Ascending aorta (tissue), 2 donors: Measurements from ENCODE around the gene SLC25A29. TPM values are rescaled to one million over a fixed set of nuclear protein-coding genes. Genes with fewer than 3 reads are reported as not detected.

Source experiments
- DNase-seq, 2 donors: peaks; one replicate each; pipeline ENCODE4 v3.0.0-alpha.2; 2019; ENCODE audit warnings: low spot score in 2 of 2
- H3K27ac ChIP-seq, 2 donors: fragments of 200-600 bp; sonication (generic); one replicate each; pipeline ENCODE4 v1.5.1; 2016 to 2017; ENCODE audit warnings: mild to moderate bottlenecking in 1 of 2
- H3K27me3 ChIP-seq: fragments of 200-600 bp; sonication (generic); one replicate; pipeline ENCODE4 v1.5.1; 2017
- H3K36me3 ChIP-seq, 2 donors: fragments of 200-600 bp; sonication (generic); one replicate each; pipeline ENCODE4 v1.5.1; 2016
- H3K4me1 ChIP-seq, 2 donors: fragments of 200-600 bp; sonication (generic); one replicate each; pipeline ENCODE4 v1.5.1; 2016 to 2017; ENCODE audit warnings: mild to moderate bottlenecking in 1 of 2
- H3K4me3 ChIP-seq, 2 donors: fragments of 200-600 bp; sonication (generic); one replicate each; pipeline ENCODE4 v1.5.1; 2016 to 2017; ENCODE audit warnings: mild to moderate bottlenecking in 1 of 2
- H3K9me3 ChIP-seq, 2 donors: fragments of 200-600 bp; sonication (generic); one replicate each; pipeline ENCODE4 v1.5.1; 2016
- intact Hi-C: fragments of 100-400 bp; cut with DNase I; formaldehyde crosslinking; loops from one replicate; pipeline ENCODE4 v1.15.1; 2023
- total RNA-seq: library from RNA; depleted of rRNA; stranded (reverse); fragments of >200 nt; gene quantifications from one replicate; pipeline ENCODE4 v1.1.0, GENCODE V29; 2016
- TF ChIP-seq, protein P1 (sequence below), 3 experiments: fragments of 200-600 bp in 2 of 3; fragments of 450-650 bp in 1 of 3; sonication (generic) in 2 of 3; IDR thresholded peaks; one replicate each; pipeline ENCODE4 v1.5.1; 2016 to 2019; ENCODE audit warnings: antibody characterized with exemption in 3 of 3, mild to moderate bottlenecking in 1 of 3, moderate library complexity in 1 of 3

The SLC25A29 gene
- total RNA-seq, 1 donor from 2014 or later, result 193 TPM

DNA sequence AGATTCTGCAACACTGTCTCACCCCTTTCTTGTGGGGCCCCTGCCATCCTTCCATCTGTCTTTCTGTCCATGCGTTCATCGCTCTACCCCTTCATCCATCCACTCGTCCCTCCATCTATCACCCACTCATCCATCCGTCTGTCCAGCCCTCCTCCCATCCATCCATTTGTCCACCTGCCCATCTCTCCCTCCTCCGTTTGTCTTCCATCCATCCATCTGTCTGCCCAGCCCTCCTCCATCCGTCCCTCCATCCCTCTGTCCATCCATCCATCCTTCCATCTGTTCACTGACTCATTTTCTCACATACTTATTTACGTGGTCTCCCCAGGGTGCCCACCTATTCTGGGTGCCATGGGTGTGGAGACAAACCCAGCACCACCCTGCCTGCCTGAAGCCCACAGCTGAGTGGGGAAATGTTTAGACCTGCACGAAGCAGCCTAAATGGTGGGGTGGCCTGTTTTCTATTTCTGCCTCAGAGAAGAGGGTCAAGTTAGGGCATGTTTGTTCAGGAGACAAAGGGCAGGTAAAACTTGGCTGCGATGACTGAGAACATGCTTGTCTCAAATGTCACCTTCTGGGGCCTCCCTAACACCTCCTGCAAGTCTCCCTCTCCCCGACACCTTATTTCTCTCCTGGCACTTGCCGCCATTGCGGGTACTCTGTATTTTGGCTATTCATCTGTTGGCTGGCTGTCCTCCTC lies 14.1 kb upstream of the SLC25A29 start:
- H3K4me3 ChIP-seq, result no peak overlapping the region
- intact Hi-C loops, result no loop called here
- H3K27ac ChIP-seq, result no peak overlapping the region
- TF ChIP-seq, protein P1, sequence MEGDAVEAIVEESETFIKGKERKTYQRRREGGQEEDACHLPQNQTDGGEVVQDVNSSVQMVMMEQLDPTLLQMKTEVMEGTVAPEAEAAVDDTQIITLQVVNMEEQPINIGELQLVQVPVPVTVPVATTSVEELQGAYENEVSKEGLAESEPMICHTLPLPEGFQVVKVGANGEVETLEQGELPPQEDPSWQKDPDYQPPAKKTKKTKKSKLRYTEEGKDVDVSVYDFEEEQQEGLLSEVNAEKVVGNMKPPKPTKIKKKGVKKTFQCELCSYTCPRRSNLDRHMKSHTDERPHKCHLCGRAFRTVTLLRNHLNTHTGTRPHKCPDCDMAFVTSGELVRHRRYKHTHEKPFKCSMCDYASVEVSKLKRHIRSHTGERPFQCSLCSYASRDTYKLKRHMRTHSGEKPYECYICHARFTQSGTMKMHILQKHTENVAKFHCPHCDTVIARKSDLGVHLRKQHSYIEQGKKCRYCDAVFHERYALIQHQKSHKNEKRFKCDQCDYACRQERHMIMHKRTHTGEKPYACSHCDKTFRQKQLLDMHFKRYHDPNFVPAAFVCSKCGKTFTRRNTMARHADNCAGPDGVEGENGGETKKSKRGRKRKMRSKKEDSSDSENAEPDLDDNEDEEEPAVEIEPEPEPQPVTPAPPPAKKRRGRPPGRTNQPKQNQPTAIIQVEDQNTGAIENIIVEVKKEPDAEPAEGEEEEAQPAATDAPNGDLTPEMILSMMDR (IDR thresholded peaks at IDR 0.05), result no peak
- peaks cover 4 to 6% of the 10 kb centered on the region in 2 donors for H3K4me1 ChIP-seq
- no peaks in the 10 kb centered on the region for H3K36me3 ChIP-seq
- no peaks in the 10 kb centered on the region for H3K9me3 ChIP-seq
- DNase-seq, result no peak
- no peaks in the 10 kb centered on the region for H3K27me3 ChIP-seq

DNA sequence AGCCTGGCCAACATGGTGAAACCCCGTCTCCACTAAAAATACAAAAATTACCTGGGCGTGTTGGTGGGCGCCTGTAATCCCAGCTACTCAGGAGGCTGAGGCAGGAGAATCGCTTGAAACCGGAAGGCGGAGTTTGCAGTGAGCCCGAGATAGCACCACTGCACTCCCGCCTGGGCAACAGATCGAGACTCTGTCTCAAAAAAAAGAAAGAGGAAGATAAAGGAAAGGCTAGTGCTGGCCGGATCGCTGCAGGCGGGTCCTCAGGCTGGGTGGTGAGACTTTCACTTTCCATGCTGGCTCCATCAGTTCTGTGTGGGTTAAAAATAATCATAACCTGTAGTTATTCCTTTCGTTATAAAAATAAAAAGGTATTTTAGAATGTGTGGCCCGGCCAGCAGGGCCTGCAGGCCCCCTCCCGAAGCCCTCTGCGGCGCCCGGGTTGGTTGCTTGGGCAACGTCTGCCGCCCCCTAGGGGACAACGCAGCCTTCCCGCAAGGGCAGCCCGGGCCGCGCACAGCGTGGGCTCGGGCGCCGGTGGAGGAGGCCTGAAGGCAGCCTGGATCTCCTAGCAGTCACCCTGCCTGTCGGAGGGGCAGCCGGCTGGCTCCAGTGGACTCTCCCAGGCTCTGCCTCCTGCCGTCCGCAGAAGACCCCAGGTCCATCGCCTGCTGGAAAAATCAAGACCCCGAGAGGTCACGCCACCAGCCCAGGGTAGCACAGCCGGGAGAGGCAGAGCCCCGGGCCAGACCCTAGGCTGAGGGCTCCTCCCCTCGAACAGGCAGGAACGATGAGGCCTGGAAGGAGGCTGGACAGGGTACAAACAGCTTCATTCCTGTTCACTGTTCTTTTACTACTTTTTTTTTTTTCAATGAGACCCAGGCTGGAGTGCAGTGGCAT lies 11.9 kb upstream of the SLC25A29 start:
- Histone ChIP-seq H3K27me3 (no peaks in the 10 kb centered on the region), H3K9me3 (no peaks in the 10 kb centered on the region), H3K36me3 (no peaks in the 10 kb centered on the region), H3K4me1 (peaks cover 4 to 6% of the 10 kb centered on the region in 2 donors), H3K27ac (peak overlapping the region; percentile 53 to 58), H3K4me3 (peak overlapping the region; percentile 54 to 65)
- peak in 1 of 2 donors; percentile 88 for DNase-seq
- TF ChIP-seq, protein P1 (IDR thresholded peaks at IDR 0.05), result peak; percentile 86 to 94 (median 91)
- intact Hi-C loops, result loop anchor here (1.0 kb wide), 1 partner anchor 33 kb away; no protein-coding TSS in a partner anchor

DNA sequence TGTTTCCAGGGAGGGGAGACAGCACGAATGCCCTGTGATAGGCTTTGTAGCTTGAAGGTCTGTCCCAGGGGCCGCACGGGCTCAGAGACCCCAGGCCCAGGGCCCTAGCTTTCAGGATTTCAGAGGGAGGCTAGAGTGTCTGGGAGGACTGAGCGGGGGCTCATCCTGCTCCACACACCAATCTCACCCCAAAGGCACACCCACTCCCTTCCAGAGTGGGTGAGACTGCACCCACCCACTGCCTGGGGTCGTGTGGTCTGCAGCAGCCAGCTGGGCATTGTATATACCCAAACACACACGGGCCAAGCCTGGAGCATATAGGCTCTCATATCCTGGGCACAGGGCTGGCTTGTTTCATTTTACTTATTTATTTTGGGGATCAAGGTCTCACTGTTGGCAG lies 11.1 kb upstream of the SLC25A29 start:
- TF ChIP-seq, protein P1 (IDR thresholded peaks at IDR 0.05), result no peak
- DNase-seq, result no peak
- Histone ChIP-seq H3K27ac (no peak overlapping the region), H3K4me1 (peaks cover 4 to 6% of the 10 kb centered on the region in 2 donors), H3K27me3 (no peaks in the 10 kb centered on the region), H3K36me3 (no peaks in the 10 kb centered on the region), H3K9me3 (no peaks in the 10 kb centered on the region), H3K4me3 (peak overlapping the region in 1 of 2 donors; percentile 65)
- intact Hi-C loops, result no loop called here

DNA sequence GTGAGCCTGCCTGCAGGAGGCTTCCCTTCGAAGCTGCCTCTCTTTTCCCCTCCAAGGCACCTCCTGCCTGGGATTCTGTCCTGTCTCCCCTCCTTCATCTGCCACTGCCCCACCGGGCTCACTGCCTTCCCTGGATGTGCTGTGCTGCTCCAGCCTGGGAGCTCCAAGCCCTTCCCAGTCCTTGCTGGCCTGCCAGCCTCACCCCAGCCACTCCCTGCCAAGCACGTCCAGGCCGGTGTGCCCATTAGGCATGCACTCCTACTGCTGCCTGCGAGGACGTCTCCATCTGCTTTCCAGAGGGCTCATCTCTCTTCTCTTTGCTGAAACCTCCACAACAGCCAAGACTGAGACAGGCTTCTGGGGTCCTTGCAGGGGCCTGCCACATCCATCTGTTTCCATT lies 8.5 kb upstream of the SLC25A29 start:
- H3K9me3 ChIP-seq, result no peaks in the 10 kb centered on the region
- intact Hi-C loops, result no loop called here
- no peaks in the 10 kb centered on the region for H3K36me3 ChIP-seq
- no peak for DNase-seq
- H3K4me1 ChIP-seq, result peaks cover 4 to 6% of the 10 kb centered on the region in 2 donors
- no peaks in the 10 kb centered on the region for H3K27me3 ChIP-seq
- no peak overlapping the region for H3K27ac ChIP-seq
- no peak overlapping the region for H3K4me3 ChIP-seq
- TF ChIP-seq, protein P1 (IDR thresholded peaks at IDR 0.05), result no peak

DNA sequence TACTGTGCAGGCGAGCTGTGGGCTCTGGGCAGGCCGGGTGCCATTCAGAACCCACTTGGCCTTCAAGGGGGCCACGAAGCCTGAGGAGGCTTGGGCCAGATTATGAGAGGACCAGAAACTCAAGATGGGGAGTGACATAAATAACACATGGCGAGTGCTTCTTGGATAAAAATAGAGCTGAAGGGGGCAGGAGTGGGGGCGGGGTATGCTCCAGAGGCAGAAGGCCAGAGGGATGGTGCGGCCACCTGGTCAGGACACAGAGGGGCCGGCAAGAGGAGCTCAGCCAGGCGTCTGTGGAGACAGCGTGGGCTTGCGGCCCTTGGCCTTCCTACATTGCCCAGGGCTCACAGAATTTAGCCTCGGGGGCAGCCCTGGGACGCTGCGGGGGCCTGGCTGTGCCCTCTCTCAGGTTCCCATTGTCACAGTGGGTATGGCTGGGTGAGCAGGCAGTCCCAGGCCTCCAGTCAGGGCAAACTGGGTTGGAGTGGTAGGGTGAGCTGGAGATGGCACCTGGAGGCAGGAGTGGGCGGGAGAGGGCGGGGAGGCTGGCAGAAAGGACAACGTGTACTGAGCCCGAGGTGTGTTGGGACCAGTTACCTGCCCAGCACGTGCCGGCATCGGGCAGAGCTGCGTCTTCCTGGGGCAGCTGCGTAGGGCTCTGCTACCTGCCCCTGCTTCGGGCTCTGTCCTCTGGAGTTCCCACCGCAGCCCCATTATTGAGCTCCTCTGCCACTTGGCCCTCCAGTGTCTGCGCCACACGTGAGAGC lies 7.4 kb upstream of the SLC25A29 start:
- Histone ChIP-seq H3K27ac (no peak overlapping the region), H3K4me1 (peaks cover 4 to 5% of the 10 kb centered on the region in 2 donors), H3K9me3 (no peaks in the 10 kb centered on the region), H3K36me3 (no peaks in the 10 kb centered on the region), H3K4me3 (no peak overlapping the region), H3K27me3 (no peaks in the 10 kb centered on the region)
- TF ChIP-seq, protein P1 (IDR thresholded peaks at IDR 0.05), result no peak
- no peak for DNase-seq
- intact Hi-C loops, result no loop called here
